HepG2 (cell line): Measurements from ENCODE around the gene TEAD1. TPM values are rescaled to one million over a fixed set of nuclear protein-coding genes. Genes with fewer than 3 reads are reported as not detected.

Experiments
- ATAC-seq: fragments of 200-7000 bp; cut with Tn5 transposase; 3 replicates; pipeline ENCODE4 v1.9.1; 2020; ENCODE audit warnings: mild to moderate bottlenecking, moderate library complexity
- BruUV-seq: library from RNA; stranded (reverse); fragments of 400-500 nt; replicated peaks from 2 replicates; lab custom pipeline; 2021; lab: Mats Ljungman, UMichigan
- CTCF ChIA-PET: fragments of 300-600 bp; formaldehyde crosslinking; extraction: SDS; loops from one replicate; lab custom pipeline; 2021; ENCODE audit warnings: low total read pairs, inconsistent platforms, low intra/inter-chr PET ratio; lab: Yijun Ruan, JAX
- POLR2A ChIA-PET: fragments of 350-600 bp; sonication (Branson Sonifier 250); formaldehyde crosslinking; loops from one replicate; lab custom pipeline; 2020; ENCODE audit warnings: antibody characterized with exemption, inconsistent platforms; lab: Yijun Ruan, JAX
- DNase-seq: peaks from one replicate; pipeline ENCODE4 v3.0.0-alpha.2; 2015; ENCODE audit warnings: low spot score
- FAIRE-seq: peaks from 3 replicates; lab custom pipeline; 2011; peaks lifted over from hg19 to GRCh38; lab: Jason Lieb, UNC
- H2AFZ ChIP-seq: one replicate; pipeline ENCODE4 v1.6.1; 2011; ENCODE audit warnings: low read length, inconsistent platforms
- H3K27ac ChIP-seq: fragments of 300-600 bp; 3 replicates; pipeline ENCODE4 v1.8.0; 2011; ENCODE audit warnings: mixed run types, mild to moderate bottlenecking, mixed read lengths, low read length, inconsistent platforms; ENCODE audit not compliant: insufficient read depth; ENCODE audit errors: extremely low read length
- H3K27me3 ChIP-seq, 2 experiments: fragments of 200-600 bp in 1 of 2; 2 replicates in 1 of 2; 3 replicates in 1 of 2; pipeline versions ENCODE4 v1.6.0 to v1.8.0; 2011; ENCODE audit warnings: low read length in 2 of 2, mild to moderate bottlenecking in 2 of 2, moderate library complexity in 2 of 2, inconsistent platforms in 1 of 2; ENCODE audit not compliant: insufficient read depth in 2 of 2, control insufficient read depth in 1 of 2
- H3K36me3 ChIP-seq, 2 experiments: fragments of 200-600 bp in 1 of 2; replicated peaks in 1 of 2; 2 replicates in 1 of 2; 3 replicates in 1 of 2; pipeline versions ENCODE4 v1.5.1 to v1.8.0; 2011; ENCODE audit warnings: low read length in 2 of 2, inconsistent platforms in 1 of 2; ENCODE audit not compliant: insufficient read depth in 2 of 2, control insufficient read depth in 1 of 2
- H3K4me1 ChIP-seq: 2 replicates; pipeline ENCODE4 v1.5.1; 2012; ENCODE audit warnings: low read length, inconsistent platforms; ENCODE audit not compliant: insufficient read depth
- H3K4me2 ChIP-seq: 2 replicates; pipeline ENCODE4 v1.6.0; 2011; ENCODE audit warnings: low read depth, low read length, inconsistent platforms
- H3K4me3 ChIP-seq, 3 experiments: fragments of 200-600 bp in 1 of 3; sonication (generic), shearing (Covaris generic) in 1 of 3; replicated peaks in 1 of 3; 2 replicates each; pipeline ENCODE4 v1.5.1; 2011 to 2016; ENCODE audit warnings: low read length in 3 of 3, inconsistent platforms in 2 of 3, low read depth in 2 of 3, mild to moderate bottlenecking in 2 of 3, control low read depth in 1 of 3, mixed read lengths in 1 of 3; ENCODE audit not compliant: insufficient read depth in 1 of 3
- H3K79me2 ChIP-seq: one replicate; pipeline ENCODE4 v1.6.1; 2011; ENCODE audit warnings: low read length, inconsistent platforms; ENCODE audit not compliant: insufficient read depth
- H3K9ac ChIP-seq: 2 replicates; pipeline ENCODE4 v1.6.0; 2011; ENCODE audit warnings: mild to moderate bottlenecking, low read depth, low read length, inconsistent platforms; ENCODE audit not compliant: insufficient read depth
- H3K9me3 ChIP-seq: 2 replicates; pipeline ENCODE4 v1.5.1; 2012; ENCODE audit warnings: mild to moderate bottlenecking, low read length
- H4K20me1 ChIP-seq: 2 replicates; pipeline ENCODE4 v1.6.0; 2011; ENCODE audit warnings: inconsistent platforms, mild to moderate bottlenecking, low read length, moderate library complexity; ENCODE audit not compliant: insufficient read depth
- BRD4 ChIP-seq: sonication (generic); formaldehyde crosslinking; IDR thresholded peaks from 2 replicates; pipeline ENCODE4 v1.4.0; 2020; ENCODE audit warnings: missing genetic modification reagents
- ELF1 ChIP-seq: sonication (generic); formaldehyde crosslinking; IDR thresholded peaks from 2 replicates; pipeline ENCODE4 v1.4.0; 2020; ENCODE audit warnings: missing genetic modification reagents
- HNRNPUL1 ChIP-seq: fragments of 200-400 bp; formaldehyde crosslinking; IDR thresholded peaks from 2 replicates; pipeline ENCODE4 v1.6.1; 2017; ENCODE audit warnings: low read depth, mild to moderate bottlenecking, low read length, moderate library complexity
- IRF1 ChIP-seq: sonication (generic); formaldehyde crosslinking; IDR thresholded peaks from 2 replicates; pipeline ENCODE4 v1.4.0; 2020; ENCODE audit warnings: low read depth, mild to moderate bottlenecking, missing genetic modification reagents
- MED8 ChIP-seq: sonication (generic); formaldehyde crosslinking; IDR thresholded peaks from 2 replicates; pipeline ENCODE4 v1.8.1; 2023; ENCODE audit warnings: mild to moderate bottlenecking, missing genetic modification reagents; ENCODE audit not compliant: insufficient replicate concordance
- NKX3-1 ChIP-seq: sonication (generic); formaldehyde crosslinking; IDR thresholded peaks from 2 replicates; pipeline ENCODE4 v1.5.0; 2020; ENCODE audit warnings: missing genetic modification reagents
- PAF1 ChIP-seq: IDR thresholded peaks from 2 replicates; pipeline ENCODE4 v1.6.1; 2016; ENCODE audit warnings: missing genetic modification reagents, missing compliant biosample characterization
- PRMT3 ChIP-seq: sonication (generic); formaldehyde crosslinking; IDR thresholded peaks from 2 replicates; pipeline ENCODE4 v1.8.1; 2022; ENCODE audit warnings: low read depth, mild to moderate bottlenecking, moderate library complexity, missing genetic modification reagents, borderline replicate concordance
- RNF219 ChIP-seq: sonication (generic); formaldehyde crosslinking; IDR thresholded peaks from 2 replicates; pipeline ENCODE4 v1.5.0; 2020; ENCODE audit warnings: mild to moderate bottlenecking, missing genetic modification reagents
- SETDB1 ChIP-seq: sonication (generic); formaldehyde crosslinking; IDR thresholded peaks from 2 replicates; pipeline ENCODE4 v1.5.1; 2020; ENCODE audit warnings: missing genetic modification reagents, mild to moderate bottlenecking, borderline replicate concordance
- SKI ChIP-seq: fragments of 450-650 bp; IDR thresholded peaks from one replicate; pipeline ENCODE4 v1.6.1; 2018; ENCODE audit warnings: mild to moderate bottlenecking; ENCODE audit not compliant: partially characterized antibody
- TAF15 ChIP-seq: fragments of 200-400 bp; formaldehyde crosslinking; IDR thresholded peaks from one replicate; pipeline ENCODE4 v1.6.1; 2018; ENCODE audit warnings: mild to moderate bottlenecking, low read depth, low read length; ENCODE audit not compliant: poor library complexity, severe bottlenecking
- TERF1 ChIP-seq: sonication (generic); formaldehyde crosslinking; IDR thresholded peaks from 2 replicates; pipeline ENCODE4 v1.8.0; 2022; ENCODE audit warnings: mild to moderate bottlenecking, missing genetic modification reagents, moderate library complexity
- ZBTB20 ChIP-seq: sonication (generic); formaldehyde crosslinking; IDR thresholded peaks from 2 replicates; pipeline ENCODE4 v1.8.1; 2023; ENCODE audit warnings: missing genetic modification reagents, low read depth, mild to moderate bottlenecking, borderline replicate concordance
- ZNF235 ChIP-seq: sonication (generic); formaldehyde crosslinking; IDR thresholded peaks from 2 replicates; pipeline ENCODE4 v1.8.1; 2023; ENCODE audit warnings: mild to moderate bottlenecking, missing genetic modification reagents, borderline replicate concordance
- ZNF253 ChIP-seq: sonication (generic); formaldehyde crosslinking; IDR thresholded peaks from 2 replicates; pipeline ENCODE4 v1.8.0; 2022; ENCODE audit warnings: mild to moderate bottlenecking, missing genetic modification reagents, borderline replicate concordance
- ZNF3 ChIP-seq: IDR thresholded peaks from 2 replicates; pipeline ENCODE4 v1.7.0; 2017; ENCODE audit warnings: inconsistent platforms
- ZNF44 ChIP-seq: sonication (generic); formaldehyde crosslinking; IDR thresholded peaks from 2 replicates; pipeline ENCODE4 v1.5.1; 2020; ENCODE audit warnings: mild to moderate bottlenecking, missing genetic modification reagents
- ZNF615 ChIP-seq: sonication (generic); formaldehyde crosslinking; IDR thresholded peaks from 2 replicates; pipeline ENCODE4 v1.5.0; 2020; ENCODE audit warnings: mild to moderate bottlenecking, missing genetic modification reagents, borderline replicate concordance
- WGBS: methylation state at CpG from one replicate; pipeline ENCODE4 v1.1.6; 2017; ENCODE audit warnings: low lambda C conversion rate; 5-methylcytosine and 5-hydroxymethylcytosine counted together
- in situ Hi-C: cut with HindIII; loops from 2 replicates; pipeline ENCODE4 v1.10.0; 2017; ENCODE audit warnings: low pct_unique_long_range_greater_than_20kb; ENCODE audit not compliant: extremely low pct_ligation_motif_present
- intact Hi-C: fragments of 100-400 bp; cut with micrococcal nuclease; formaldehyde crosslinking; loops from one replicate; pipeline ENCODE4 v1.10.0; 2022; ENCODE audit not compliant: unreplicated experiment
- polyA plus RNA-seq, 8 experiments: library from polyadenylated mRNA; depleted of rRNA in 3 of 8; stranded (reverse) in 7 of 8; unstranded in 1 of 8; fragments of >200 nt; fragmentation: Illumina TruSeq in 4 of 8; extraction: Trizol in 4 of 8; gene quantifications; 2 replicates each; pipeline versions ENCODE4 v1.2.1 to v1.2.3, GENCODE V29; 2011 to 2016; ENCODE audit warnings: low read depth in 4 of 8, missing spikeins in 1 of 8, mixed read lengths in 1 of 8; ENCODE audit not compliant: insufficient read depth in 1 of 8
- total RNA-seq, 5 experiments: library from RNA; depleted of rRNA; stranded (reverse); fragments of >200 nt; fragmentation: Illumina TruSeq; extraction: Trizol; gene quantifications; 2 replicates each; pipeline ENCODE4 v1.2.3, GENCODE V29; 2016; ENCODE audit warnings: low read depth in 1 of 5

The TEAD1 gene
- total and polyA plus RNA-seq, 2 of the 13 experiments (the other 11 are each of a cell fraction or from before 2014, with no cell fraction given): 20.1 to 30.5 TPM

GRCh38 chr11:12990162-12990480 is 315.9 kb downstream of the TEAD1 start (continued):
- TF ChIP-seq RNF219 (CRISPR knock-in tag) (no peak), PAF1 (no peak), ZNF235 (CRISPR knock-in tag) (no peak), HNRNPUL1 (no peak), ZNF253 (CRISPR knock-in tag) (no peak)

GRCh38 chr11:12991426-12991825 is 317.2 kb downstream of the TEAD1 start:
- intact Hi-C loops: no loop called here
- in situ Hi-C loops: no loop called here
- Histone ChIP-seq H3K27me3 (no peaks in the 10 kb centered on the region), H4K20me1 (no peaks in the 10 kb centered on the region), H3K4me2 (no peak overlapping the region), H2AFZ (no peak overlapping the region), H3K4me1 (no peaks in the 10 kb centered on the region; the same call in 1 of the 2 replicates), H3K9me3 (no peaks in the 10 kb centered on the region), H3K27ac (no peak overlapping the region), H3K4me3 (no peak overlapping the region), H3K36me3 (no peaks in the 10 kb centered on the region), H3K9ac (no peak overlapping the region), H3K79me2 (no peaks in the 10 kb centered on the region)
- DNase-seq (no peak), ATAC-seq (no peak), FAIRE-seq (no peak)
- WGBS: 33% methylated on average over 1 of the region's 1 CpG
- ChIA-PET POLR2A (no interaction called here), CTCF (no interaction called here)
- BruUV-seq: no TSS peak
- TF ChIP-seq SETDB1 (CRISPR knock-in tag) (no peak), BRD4 (CRISPR knock-in tag) (no peak), PAF1 (no peak), IRF1 (no peak), TAF15 (no peak), SKI (no peak), ZBTB20 (CRISPR knock-in tag) (no peak), ZNF615 (CRISPR knock-in tag) (no peak), NKX3-1 (CRISPR knock-in tag) (no peak), ZNF44 (CRISPR knock-in tag) (no peak), ZNF3 (no peak), PRMT3 (CRISPR knock-in tag) (no peak), ELF1 (no peak), MED8 (CRISPR knock-in tag) (no peak), TERF1 (no peak)
